ENCODE data around the gene RAPGEF1.

RAPGEF1 gene

DNA sequence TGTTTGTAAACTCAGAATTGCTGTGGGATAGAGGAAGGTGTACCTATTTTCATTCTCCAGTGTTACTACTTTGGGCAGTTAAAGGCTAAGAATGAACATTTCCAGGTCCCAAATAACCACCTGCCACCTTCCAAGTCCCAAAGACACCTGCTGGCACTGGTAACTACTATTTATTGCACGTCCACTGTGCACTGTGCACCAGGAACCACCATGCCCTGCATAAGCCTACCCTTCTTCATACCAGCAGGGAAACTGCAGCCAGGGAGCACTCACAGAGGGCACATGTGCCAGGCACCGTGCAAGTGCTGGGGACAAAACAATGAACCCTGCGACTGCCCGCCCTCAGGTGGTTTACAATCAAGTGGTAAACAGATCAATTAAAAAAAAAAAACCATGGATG lies 34.9 kb downstream of the RAPGEF1 start:
- DNase-seq, result no peak

DNA sequence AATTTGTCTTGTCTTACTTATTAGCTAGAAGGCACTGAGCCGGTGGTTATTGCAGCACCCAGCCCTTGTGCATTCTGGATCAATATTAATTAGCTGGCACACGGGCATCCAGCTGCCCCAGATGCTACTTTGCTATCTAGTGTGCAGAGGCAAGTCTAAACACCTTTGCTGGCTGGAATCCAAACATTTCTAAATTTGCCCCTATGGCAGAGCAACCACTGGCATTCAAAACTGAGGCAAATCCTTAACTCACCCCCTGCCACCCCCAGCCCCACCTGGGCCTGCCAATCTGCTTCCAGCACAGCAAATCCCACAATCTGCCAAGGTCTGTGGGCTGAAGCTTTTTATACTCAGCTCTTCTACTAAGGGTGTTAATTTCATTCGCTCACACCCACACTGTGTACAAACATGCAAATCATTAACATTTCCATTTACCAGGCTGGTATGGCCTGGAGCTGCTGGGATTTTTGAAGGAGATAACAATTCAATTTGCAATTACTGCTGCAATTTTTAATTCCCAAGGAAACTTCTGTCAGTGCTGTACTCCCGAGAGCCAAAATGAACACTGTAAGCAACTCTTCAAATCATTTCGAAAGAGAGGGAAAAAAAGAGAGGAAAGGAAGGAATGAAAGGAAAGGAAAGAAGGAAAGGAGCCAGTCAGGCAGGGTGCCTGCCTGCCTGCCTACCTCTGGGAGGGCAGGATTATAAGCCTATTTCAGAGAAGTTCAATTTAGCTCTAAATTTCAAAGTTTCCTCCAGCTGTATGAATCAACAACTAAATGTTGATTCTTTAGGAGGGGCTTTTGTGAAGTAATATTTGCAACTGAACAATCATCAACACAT lies 35.5 kb downstream of the RAPGEF1 start:
- DNase-seq, result no peak

GRCh38 chr9:131703697-131704096 lies 36.2 kb downstream of the RAPGEF1 start:
- no peak for DNase-seq

GRCh38 chr9:131702911-131703310 lies 37.0 kb downstream of the RAPGEF1 start:
- DNase-seq, result no peak

GRCh38 chr9:131701789-131702337 lies 38.0 kb downstream of the RAPGEF1 start:
- DNase-seq, result no peak

DNA sequence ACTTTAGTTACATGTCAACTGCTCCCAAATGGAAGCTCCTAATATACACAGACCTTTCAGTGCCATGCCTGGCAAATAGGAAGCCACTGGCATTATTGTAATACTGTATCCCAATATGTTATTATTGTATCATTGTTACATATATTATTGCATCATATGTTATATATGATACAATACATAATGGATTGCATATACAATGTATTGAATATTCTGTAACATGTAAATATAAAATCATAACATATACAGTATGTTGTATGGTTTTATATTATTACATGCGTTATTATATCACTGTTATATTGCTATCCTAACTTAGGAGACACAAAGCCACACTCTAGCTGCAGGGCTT lies 38.5 kb downstream of the RAPGEF1 start:
- DNase-seq, result no peak

GRCh38 chr9:131700765-131701435 lies 39.0 kb downstream of the RAPGEF1 start:
- DNase-seq, result no peak

DNA sequence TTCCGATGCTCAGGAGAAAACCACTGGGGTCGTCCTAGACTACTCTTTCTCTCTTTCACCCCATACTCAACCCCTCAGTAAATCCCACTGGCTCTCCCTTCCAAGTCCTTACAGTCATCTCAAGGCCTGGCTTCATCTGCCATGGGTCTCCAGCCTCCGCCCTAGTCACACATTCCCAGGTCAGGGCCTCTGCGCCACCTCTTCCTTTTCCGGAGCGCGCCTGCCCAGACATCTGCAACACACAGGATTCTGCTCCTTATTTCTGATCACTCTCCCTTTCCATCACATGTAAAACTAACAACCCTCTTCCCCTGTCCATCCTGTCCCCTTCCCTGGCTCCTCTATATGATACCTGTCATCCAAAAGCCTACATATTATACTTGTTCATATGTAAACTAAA lies 39.8 kb downstream of the RAPGEF1 start:
- DNase-seq, result no peak

GRCh38 chr9:131698618-131698985 lies 41.3 kb downstream of the RAPGEF1 start:
- no peak for DNase-seq

GRCh38 chr9:131697908-131698617 lies 41.8 kb downstream of the RAPGEF1 start:
- no peak for DNase-seq

- DNase-seq, result no peak
Measured at GRCh38 chr9:131697097-131697496, 42.8 kb downstream of the RAPGEF1 start.

- DNase-seq, result no peak
Measured at GRCh38 chr9:131695836-131696460, 43.9 kb downstream of the RAPGEF1 start.

DNA sequence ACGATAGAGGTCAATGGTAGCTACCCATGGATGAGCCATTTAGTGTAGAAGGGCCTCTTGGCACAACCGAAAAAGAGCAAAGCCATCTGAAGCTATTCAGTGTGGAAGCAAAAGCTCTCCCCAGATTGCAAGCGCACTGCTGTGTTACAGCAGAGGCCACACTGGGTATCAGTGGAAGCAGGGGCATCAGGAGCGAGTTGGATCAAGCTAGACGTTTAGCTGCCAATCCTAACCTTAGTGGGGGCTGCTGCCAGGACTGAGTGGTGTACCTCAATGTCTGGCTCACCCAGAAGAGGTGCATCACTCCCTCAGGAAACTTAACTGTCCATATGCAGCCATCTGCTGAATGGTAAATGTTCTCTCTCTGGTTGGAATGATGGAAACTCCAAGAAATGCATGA lies 44.5 kb downstream of the RAPGEF1 start:
- no peak for DNase-seq

DNA sequence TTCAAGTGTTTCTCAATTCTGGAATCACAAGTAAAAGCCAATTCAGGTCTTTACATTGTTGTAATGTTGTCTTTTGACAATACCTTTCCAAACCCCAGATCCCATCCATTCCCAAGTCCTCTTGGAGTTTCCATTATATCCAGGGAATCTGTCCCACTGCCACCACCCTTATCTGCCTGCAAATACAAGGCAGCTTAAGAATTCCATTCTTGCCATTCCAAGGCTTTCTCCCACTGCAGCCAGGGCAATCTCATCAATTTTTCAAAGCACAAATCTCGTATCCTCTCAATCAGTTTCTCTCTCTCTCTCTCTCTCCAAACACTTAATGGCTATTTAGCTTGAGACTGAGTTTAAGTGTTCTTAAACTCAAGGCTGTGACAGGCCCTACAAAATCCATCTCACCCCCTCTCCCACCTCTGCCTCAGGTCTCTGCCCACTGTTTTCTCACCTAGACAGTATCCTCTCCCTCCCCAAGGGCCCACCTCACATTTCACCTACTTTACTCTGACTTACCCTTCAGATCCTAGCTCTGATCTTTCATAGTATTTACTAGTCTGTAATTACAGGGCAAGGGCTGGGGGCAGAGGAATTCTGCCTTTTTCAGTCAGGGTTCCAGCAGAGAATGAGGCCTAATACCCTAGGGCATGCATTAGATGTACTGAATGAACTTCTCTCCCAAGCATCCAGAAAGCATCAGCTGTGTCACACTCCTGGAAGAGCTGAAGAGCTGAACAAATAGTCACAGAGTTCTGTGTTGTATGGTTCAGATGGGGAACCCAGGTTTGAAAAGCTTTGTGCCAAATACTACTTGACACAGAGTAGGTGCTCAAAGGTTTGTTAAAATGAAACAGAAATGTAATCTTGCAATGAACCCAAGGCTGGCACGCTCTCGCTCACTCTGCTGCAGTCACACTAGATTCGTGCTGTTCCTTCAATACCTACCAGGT lies 46.0 kb downstream of the RAPGEF1 start:
- no peak for DNase-seq

DNA sequence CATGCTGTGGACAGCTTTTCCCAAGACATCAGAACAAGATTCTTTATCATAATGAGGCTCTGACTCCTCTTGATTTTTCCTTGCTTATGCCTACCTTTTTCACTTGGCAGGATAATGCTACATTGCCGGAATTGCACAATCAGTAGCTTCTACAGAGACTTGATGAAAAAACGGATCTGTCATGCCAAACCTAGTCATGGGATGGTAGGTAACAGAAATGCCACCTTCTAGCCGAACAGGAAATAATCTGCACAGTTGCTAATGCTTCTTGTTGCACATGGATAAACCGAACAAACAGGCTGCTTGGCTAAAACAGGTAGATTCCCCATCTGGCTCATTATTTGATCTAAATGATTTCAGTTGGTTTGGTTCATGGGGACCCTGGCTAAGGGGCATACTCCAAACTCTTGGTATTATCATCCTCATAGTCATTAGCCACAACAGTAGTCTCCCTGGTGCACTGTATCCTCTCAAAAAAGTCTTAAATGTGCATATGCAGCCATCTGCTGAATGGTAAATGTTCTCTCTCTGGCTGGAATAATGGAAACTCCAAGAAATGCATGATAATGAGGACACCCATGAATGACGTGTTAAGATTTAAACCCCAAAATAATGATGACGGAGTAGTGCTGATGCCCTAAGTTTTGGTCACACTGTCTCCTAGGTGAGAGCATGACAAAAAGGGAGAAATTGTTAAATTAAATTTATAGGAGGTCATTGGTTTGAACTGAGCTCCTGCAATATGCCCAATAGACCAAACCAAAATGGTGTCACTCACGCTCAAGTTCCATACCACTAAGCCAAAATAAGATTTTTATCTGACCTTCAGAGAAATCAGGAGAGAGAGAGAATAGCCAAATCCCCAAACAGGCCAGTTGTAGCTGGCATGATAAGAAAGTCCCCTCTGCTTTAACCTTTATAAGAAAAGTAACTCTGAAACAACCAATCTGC lies 47.0 kb downstream of the RAPGEF1 start:
- DNase-seq, result no peak

DNA sequence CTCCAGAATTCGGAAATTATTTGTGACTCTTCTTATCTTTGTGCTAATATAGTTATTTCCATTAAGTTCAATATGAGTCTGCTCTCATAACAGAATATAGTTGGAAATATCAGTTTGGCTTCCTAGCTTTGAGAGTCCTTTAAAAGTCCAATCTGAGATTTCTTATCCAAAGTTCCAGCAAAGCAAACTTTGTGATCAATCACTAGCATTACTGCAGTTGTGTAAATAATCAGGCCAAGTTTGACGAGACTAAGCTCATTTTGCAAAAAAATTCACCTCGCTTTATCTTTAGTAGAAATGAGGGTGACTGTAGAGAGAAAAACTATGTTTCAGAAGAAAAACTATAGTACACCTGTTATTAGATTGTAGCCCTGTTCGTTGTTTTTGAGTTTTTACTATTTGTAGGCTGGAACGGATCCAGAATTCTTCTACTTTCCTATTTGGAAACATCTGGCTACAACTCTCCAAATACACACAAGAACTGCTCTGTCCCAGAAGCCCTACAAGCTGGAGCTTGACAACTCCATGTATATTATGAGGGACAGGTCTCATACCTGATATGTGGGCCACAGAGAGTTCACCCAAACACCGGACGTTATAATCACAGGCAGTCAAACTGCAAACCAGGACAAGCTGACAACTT lies 47.8 kb downstream of the RAPGEF1 start:
- DNase-seq, result no peak

- no peak for DNase-seq
Measured at GRCh38 chr9:131690941-131691573, 48.8 kb downstream of the RAPGEF1 start.

DNA sequence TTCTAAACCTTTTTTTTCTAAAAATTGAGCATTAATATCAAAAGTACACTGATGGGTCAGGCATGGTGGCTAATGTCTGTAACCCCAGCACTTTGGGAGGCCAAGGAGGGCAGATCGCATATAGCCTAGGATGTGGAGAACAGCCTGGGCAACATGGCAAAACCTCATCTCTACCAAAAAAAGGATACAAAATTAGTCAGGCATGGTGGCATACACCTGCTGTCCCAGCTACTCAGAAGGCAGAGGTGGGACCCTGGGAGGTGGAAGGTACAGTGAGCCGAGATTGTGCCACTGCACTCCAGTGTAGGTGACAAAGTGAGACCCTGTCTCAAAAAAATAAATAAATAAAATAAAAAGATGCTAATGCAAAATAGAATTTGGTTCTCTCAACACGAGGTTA lies 49.4 kb downstream of the RAPGEF1 start:
- DNase-seq, result no peak

GRCh38 chr9:131688377-131688776 lies 51.5 kb downstream of the RAPGEF1 start:
- DNase-seq, result no peak
